Measurements from ENCODE around the gene UBXN10. TPM values are rescaled to one million over a fixed set of nuclear protein-coding genes. Genes with fewer than 3 reads are reported as not detected.

The UBXN10 gene
- total and polyA plus RNA-seq, 12 donors, result 0.64 to 2.6 (median 1.5) TPM

GRCh38 chr1:20202166-20202565, 16.3 kb downstream of the UBXN10 start:
- no peak overlapping the region for H3K4me3 ChIP-seq
- no peak overlapping the region for H3K27ac ChIP-seq
- WGBS, 4 donors, result 88 to 100% (median 91%) methylated on average over 2 to 5 of the region's 5 CpGs
- TF ChIP-seq, protein P1, sequence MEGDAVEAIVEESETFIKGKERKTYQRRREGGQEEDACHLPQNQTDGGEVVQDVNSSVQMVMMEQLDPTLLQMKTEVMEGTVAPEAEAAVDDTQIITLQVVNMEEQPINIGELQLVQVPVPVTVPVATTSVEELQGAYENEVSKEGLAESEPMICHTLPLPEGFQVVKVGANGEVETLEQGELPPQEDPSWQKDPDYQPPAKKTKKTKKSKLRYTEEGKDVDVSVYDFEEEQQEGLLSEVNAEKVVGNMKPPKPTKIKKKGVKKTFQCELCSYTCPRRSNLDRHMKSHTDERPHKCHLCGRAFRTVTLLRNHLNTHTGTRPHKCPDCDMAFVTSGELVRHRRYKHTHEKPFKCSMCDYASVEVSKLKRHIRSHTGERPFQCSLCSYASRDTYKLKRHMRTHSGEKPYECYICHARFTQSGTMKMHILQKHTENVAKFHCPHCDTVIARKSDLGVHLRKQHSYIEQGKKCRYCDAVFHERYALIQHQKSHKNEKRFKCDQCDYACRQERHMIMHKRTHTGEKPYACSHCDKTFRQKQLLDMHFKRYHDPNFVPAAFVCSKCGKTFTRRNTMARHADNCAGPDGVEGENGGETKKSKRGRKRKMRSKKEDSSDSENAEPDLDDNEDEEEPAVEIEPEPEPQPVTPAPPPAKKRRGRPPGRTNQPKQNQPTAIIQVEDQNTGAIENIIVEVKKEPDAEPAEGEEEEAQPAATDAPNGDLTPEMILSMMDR (IDR thresholded peaks at IDR 0.05), result no peak
- no peak for TF ChIP-seq POLR2A (IDR thresholded peaks at IDR 0.05)
- H3K36me3 ChIP-seq (replicated peaks in 1 of 2), result no peaks in the 10 kb centered on the region
- H3K4me1 ChIP-seq (replicated peaks in 1 of 2), result no peaks in the 10 kb centered on the region
- H3K27me3 ChIP-seq, result no peaks in the 10 kb centered on the region
- intact Hi-C loops (cut with DNase I), result no loop called here
- H3K9me3 ChIP-seq (replicated peaks in 1 of 3), result no peaks in the 10 kb centered on the region
- DNase-seq, result no peak

GRCh38 chr1:20207546-20207945, 21.6 kb downstream of the UBXN10 start:
- H3K27ac ChIP-seq, result no peak overlapping the region
- DNase-seq, result no peak
- no peaks in the 10 kb centered on the region for H3K9me3 ChIP-seq (replicated peaks in 1 of 3)
- no peak overlapping the region for H3K4me3 ChIP-seq
- WGBS, 4 donors, result 84 to 90% (median 87%) methylated on average over 4 of the region's 4 CpGs
- no peaks in the 10 kb centered on the region for H3K27me3 ChIP-seq
- intact Hi-C loops (cut with DNase I), result no loop called here
- no peaks in the 10 kb centered on the region for H3K36me3 ChIP-seq (replicated peaks in 1 of 2)
- peaks cover 14 to 20% of the 10 kb centered on the region in 2 donors for H3K4me1 ChIP-seq (replicated peaks in 1 of 2)
- TF ChIP-seq, protein P1 (IDR thresholded peaks at IDR 0.05), result no peak
- no peak for TF ChIP-seq POLR2A (IDR thresholded peaks at IDR 0.05)

- no peak overlapping the region for H3K27ac ChIP-seq
- TF ChIP-seq, protein P1 (IDR thresholded peaks at IDR 0.05), result no peak
- TF ChIP-seq POLR2A (IDR thresholded peaks at IDR 0.05), result no peak
- H3K36me3 ChIP-seq (replicated peaks in 1 of 2), result no peaks in the 10 kb centered on the region
- DNase-seq, result no peak
- WGBS, 4 donors, result 79 to 91% (median 86%) methylated on average over 4 of the region's 4 CpGs
- intact Hi-C loops (cut with DNase I), result no loop called here
- no peaks in the 10 kb centered on the region for H3K27me3 ChIP-seq
- peaks cover 17 to 28% of the 10 kb centered on the region in 2 donors for H3K4me1 ChIP-seq (replicated peaks in 1 of 2)
- H3K4me3 ChIP-seq, result no peak overlapping the region
- H3K9me3 ChIP-seq (replicated peaks in 1 of 3), result no peaks in the 10 kb centered on the region
These were observed 23.6 kb downstream of the UBXN10 start for GRCh38 chr1:20209471-20209870.

GRCh38 chr1:20210736-20211460, 25.0 kb downstream of the UBXN10 start:
- Histone ChIP-seq H3K4me3 (no peak overlapping the region), H3K4me1 (replicated peaks in 1 of 2) (peaks cover 17 to 28% of the 10 kb centered on the region in 2 donors), H3K27ac (peak overlapping the region; percentile 50 to 93 (median 83)), H3K9me3 (replicated peaks in 1 of 3) (no peaks in the 10 kb centered on the region), H3K27me3 (no peaks in the 10 kb centered on the region), H3K36me3 (replicated peaks in 1 of 2) (no peaks in the 10 kb centered on the region)
- intact Hi-C loops (cut with DNase I), result loop anchor here (5.0 to 10.0 kb wide), 3 partner anchors 164 to 281 kb away; no protein-coding TSS in a partner anchor
- WGBS, 4 donors, result 42 to 63% (median 50%) methylated on average over 9 to 10 of the region's 10 CpGs
- peak; percentile 71 to 95 (median 91) for DNase-seq
- TF ChIP-seq, protein P1 (IDR thresholded peaks at IDR 0.05), result no peak
- peak in 1 of 2 donors; percentile 7 for TF ChIP-seq POLR2A (IDR thresholded peaks at IDR 0.05)
